ENCODE results near the gene S100A16.

The S100A16 gene

GRCh38 chr1:153614906-153615305 is 2.0 kb upstream of the S100A16 start:
- no peak for TF ChIP-seq GATA3 (IDR thresholded peaks at IDR 0.05; ENCODE audit: low read depth, low read length)
- TF ChIP-seq GATA2 (IDR thresholded peaks at IDR 0.05; ENCODE audit: low read depth, low read length) = no peak

- TF ChIP-seq GATA2 (IDR thresholded peaks at IDR 0.05; ENCODE audit: low read depth, low read length) = no peak
- no peak for TF ChIP-seq GATA3 (IDR thresholded peaks at IDR 0.05; ENCODE audit: low read depth, low read length)
These were observed 1.4 kb upstream of the S100A16 start for GRCh38 chr1:153614189-153614900.

- TF ChIP-seq GATA3 (IDR thresholded peaks at IDR 0.05; ENCODE audit: low read depth, low read length) = no peak
- TF ChIP-seq GATA2 (IDR thresholded peaks at IDR 0.05; ENCODE audit: low read depth, low read length) = no peak
These were observed 469 bp upstream of the S100A16 start for GRCh38 chr1:153613406-153613805.

- TF ChIP-seq GATA3 (IDR thresholded peaks at IDR 0.05; ENCODE audit: low read depth, low read length) (no peak), GATA2 (IDR thresholded peaks at IDR 0.05; ENCODE audit: low read depth, low read length) (no peak)
These were observed 704 bp downstream of the S100A16 start for GRCh38 chr1:153612111-153612754.

- TF ChIP-seq GATA3 (IDR thresholded peaks at IDR 0.05; ENCODE audit: low read depth, low read length) (no peak), GATA2 (IDR thresholded peaks at IDR 0.05; ENCODE audit: low read depth, low read length) (no peak)
These were observed 1.6 kb downstream of the S100A16 start for GRCh38 chr1:153611356-153611755.

- no peak for TF ChIP-seq GATA2 (IDR thresholded peaks at IDR 0.05; ENCODE audit: low read depth, low read length)
- no peak for TF ChIP-seq GATA3 (IDR thresholded peaks at IDR 0.05; ENCODE audit: low read depth, low read length)
These were observed 2.1 kb downstream of the S100A16 start for GRCh38 chr1:153610811-153611301.

GRCh38 chr1:153610334-153610733 is 2.6 kb downstream of the S100A16 start:
- no peak for TF ChIP-seq GATA3 (IDR thresholded peaks at IDR 0.05; ENCODE audit: low read depth, low read length)
- peak; percentile 22; the same call in 1 of the 2 replicates for TF ChIP-seq GATA2 (IDR thresholded peaks at IDR 0.05; ENCODE audit: low read depth, low read length)

GRCh38 chr1:153609585-153609907 is 3.4 kb downstream of the S100A16 start:
- TF ChIP-seq GATA3 (IDR thresholded peaks at IDR 0.05; ENCODE audit: low read depth, low read length) (no peak), GATA2 (IDR thresholded peaks at IDR 0.05; ENCODE audit: low read depth, low read length) (no peak)

- TF ChIP-seq GATA3 (IDR thresholded peaks at IDR 0.05; ENCODE audit: low read depth, low read length) = no peak
- no peak for TF ChIP-seq GATA2 (IDR thresholded peaks at IDR 0.05; ENCODE audit: low read depth, low read length)
These were observed 4.0 kb downstream of the S100A16 start for GRCh38 chr1:153608742-153609584.

GRCh38 chr1:153608089-153608682 is 4.8 kb downstream of the S100A16 start:
- no peak for TF ChIP-seq GATA2 (IDR thresholded peaks at IDR 0.05; ENCODE audit: low read depth, low read length)
- no peak for TF ChIP-seq GATA3 (IDR thresholded peaks at IDR 0.05; ENCODE audit: low read depth, low read length)

GRCh38 chr1:153607381-153607780 is 5.6 kb downstream of the S100A16 start:
- TF ChIP-seq GATA2 (IDR thresholded peaks at IDR 0.05; ENCODE audit: low read depth, low read length) (no peak), GATA3 (IDR thresholded peaks at IDR 0.05; ENCODE audit: low read depth, low read length) (no peak)

- TF ChIP-seq GATA2 (IDR thresholded peaks at IDR 0.05; ENCODE audit: low read depth, low read length) (no peak), GATA3 (IDR thresholded peaks at IDR 0.05; ENCODE audit: low read depth, low read length) (no peak)
These were observed 6.7 kb downstream of the S100A16 start for GRCh38 chr1:153606194-153606593.

GRCh38 chr1:153602749-153603148 is 10.2 kb downstream of the S100A16 start:
- TF ChIP-seq GATA2 (IDR thresholded peaks at IDR 0.05; ENCODE audit: low read depth, low read length) = no peak
- TF ChIP-seq GATA3 (IDR thresholded peaks at IDR 0.05; ENCODE audit: low read depth, low read length) = no peak

GRCh38 chr1:153599847-153600246 is 13.1 kb downstream of the S100A16 start:
- no peak for TF ChIP-seq GATA2 (IDR thresholded peaks at IDR 0.05; ENCODE audit: low read depth, low read length)
- no peak for TF ChIP-seq GATA3 (IDR thresholded peaks at IDR 0.05; ENCODE audit: low read depth, low read length)
